Nephron progenitor cell (in vitro differentiated cells): Measurements from ENCODE around the gene SPAG16.

Experiments used
- DNase-seq: peaks from one replicate; pipeline ENCODE4 v3.0.0; 2021
- H3K27ac Mint-ChIP-seq: 2 replicates; pipeline ENCODE4 v1.8.0; 2021; ENCODE audit warnings: mild to moderate bottlenecking, moderate library complexity, mixed read lengths
- H3K27me3 Mint-ChIP-seq: 2 replicates; pipeline ENCODE4 v1.8.0; 2021; ENCODE audit warnings: mild to moderate bottlenecking, low read depth, mixed read lengths; ENCODE audit not compliant: poor library complexity
- H3K36me3 Mint-ChIP-seq: 2 replicates; pipeline ENCODE4 v1.8.0; 2021; ENCODE audit warnings: low read depth, mixed read lengths
- H3K4me1 Mint-ChIP-seq: 2 replicates; pipeline ENCODE4 v1.8.0; 2021; ENCODE audit warnings: mixed read lengths
- H3K4me3 Mint-ChIP-seq: 2 replicates; pipeline ENCODE4 v1.8.0; 2021; ENCODE audit warnings: mild to moderate bottlenecking, moderate library complexity, mixed read lengths
- H3K9me3 Mint-ChIP-seq: 2 replicates; pipeline ENCODE4 v1.8.0; 2021; ENCODE audit warnings: mild to moderate bottlenecking, moderate library complexity, mixed read lengths
- TF ChIP-seq, protein P1 (sequence below): fragments of 200-600 bp; sonication (generic); IDR thresholded peaks from 2 replicates; pipeline ENCODE4 v1.5.0; 2021; ENCODE audit warnings: antibody characterized with exemption

The SPAG16 gene

DNA sequence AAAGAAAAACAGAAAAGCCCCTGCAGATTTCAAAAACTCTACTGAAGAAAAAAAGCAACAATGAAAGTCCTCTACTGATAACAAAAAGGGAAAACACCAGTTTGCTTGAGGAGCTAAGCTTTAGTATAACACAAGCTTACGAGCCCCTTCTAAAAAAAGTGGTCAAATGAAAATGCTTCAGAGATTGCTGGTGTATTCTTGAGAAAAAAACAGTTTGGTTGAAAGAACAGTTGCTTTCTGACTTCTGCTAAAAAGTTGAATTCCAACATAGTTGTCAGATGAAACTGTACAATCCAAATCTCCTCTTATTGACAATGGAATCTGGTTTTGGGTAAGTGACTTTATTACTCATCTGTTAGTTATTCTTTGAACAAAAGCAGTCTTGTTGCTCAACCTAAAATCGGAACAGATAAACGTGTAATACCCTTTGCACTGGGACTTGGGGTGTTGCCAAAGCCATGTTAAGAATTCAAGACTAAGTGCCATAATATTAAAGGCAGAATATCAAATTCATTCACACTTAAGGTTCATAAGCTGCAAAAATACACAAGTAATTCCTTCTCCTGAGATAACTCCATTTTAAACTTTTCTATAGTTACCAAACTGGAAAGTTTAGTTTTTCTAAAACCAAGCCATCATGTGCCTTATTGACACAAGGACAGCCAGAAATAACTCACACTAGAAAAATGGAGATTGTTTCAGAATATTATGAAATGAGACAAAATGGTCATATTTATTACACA lies 45.3 kb upstream of the SPAG16 start:
- no peaks in the 10 kb centered on the region for H3K9me3 Mint-ChIP-seq
- no peak overlapping the region for H3K27ac Mint-ChIP-seq
- H3K4me1 Mint-ChIP-seq, result peaks cover 7% of the 10 kb centered on the region
- H3K27me3 Mint-ChIP-seq, result no peaks in the 10 kb centered on the region
- DNase-seq, result no peak
- H3K36me3 Mint-ChIP-seq, result no peaks in the 10 kb centered on the region
- no peak overlapping the region for H3K4me3 Mint-ChIP-seq
- TF ChIP-seq, protein P1, sequence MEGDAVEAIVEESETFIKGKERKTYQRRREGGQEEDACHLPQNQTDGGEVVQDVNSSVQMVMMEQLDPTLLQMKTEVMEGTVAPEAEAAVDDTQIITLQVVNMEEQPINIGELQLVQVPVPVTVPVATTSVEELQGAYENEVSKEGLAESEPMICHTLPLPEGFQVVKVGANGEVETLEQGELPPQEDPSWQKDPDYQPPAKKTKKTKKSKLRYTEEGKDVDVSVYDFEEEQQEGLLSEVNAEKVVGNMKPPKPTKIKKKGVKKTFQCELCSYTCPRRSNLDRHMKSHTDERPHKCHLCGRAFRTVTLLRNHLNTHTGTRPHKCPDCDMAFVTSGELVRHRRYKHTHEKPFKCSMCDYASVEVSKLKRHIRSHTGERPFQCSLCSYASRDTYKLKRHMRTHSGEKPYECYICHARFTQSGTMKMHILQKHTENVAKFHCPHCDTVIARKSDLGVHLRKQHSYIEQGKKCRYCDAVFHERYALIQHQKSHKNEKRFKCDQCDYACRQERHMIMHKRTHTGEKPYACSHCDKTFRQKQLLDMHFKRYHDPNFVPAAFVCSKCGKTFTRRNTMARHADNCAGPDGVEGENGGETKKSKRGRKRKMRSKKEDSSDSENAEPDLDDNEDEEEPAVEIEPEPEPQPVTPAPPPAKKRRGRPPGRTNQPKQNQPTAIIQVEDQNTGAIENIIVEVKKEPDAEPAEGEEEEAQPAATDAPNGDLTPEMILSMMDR, result no peak

DNA sequence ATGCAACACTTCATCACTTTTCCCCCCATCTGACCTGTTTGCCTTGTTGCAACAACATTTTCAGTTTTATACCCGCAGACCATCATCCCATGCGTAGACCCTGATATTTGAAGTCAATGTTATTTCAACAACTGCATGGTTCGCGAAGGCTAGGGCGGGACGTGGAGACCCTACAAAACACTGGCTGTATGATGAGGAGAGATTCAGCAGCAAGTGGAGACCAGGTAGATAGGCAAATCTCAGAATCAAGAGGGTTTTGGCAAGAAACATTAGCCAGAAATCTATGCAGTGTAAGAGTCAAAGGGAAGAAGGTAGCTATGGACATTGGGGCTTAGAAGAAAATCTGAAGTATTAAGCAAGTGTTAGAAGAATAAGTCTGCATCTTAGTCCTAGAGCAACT lies 42.4 kb upstream of the SPAG16 start:
- TF ChIP-seq, protein P1, result no peak
- DNase-seq, result no peak
- H3K36me3 Mint-ChIP-seq, result no peaks in the 10 kb centered on the region
- no peaks in the 10 kb centered on the region for H3K9me3 Mint-ChIP-seq
- H3K4me3 Mint-ChIP-seq, result no peak overlapping the region
- no peaks in the 10 kb centered on the region for H3K4me1 Mint-ChIP-seq
- no peaks in the 10 kb centered on the region for H3K27me3 Mint-ChIP-seq
- H3K27ac Mint-ChIP-seq, result no peak overlapping the region

DNA sequence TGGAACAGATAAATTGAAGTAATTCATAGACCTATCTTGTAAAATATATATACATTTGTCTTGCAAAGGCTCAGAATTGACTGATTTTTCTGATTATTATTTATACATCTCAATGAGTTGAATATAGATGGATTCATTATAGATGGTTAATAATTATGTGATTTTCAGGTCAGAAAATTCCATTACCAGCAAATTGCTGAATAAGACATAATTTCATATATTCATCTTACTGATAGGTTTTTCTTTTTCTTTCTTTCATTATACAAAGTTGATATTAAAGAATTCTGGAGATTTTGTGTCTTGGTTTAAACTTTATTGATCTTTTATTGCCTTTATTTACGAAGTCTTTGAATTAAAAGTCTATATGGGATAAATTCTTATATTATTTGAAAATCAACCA lies 41.6 kb upstream of the SPAG16 start:
- no peaks in the 10 kb centered on the region for H3K9me3 Mint-ChIP-seq
- no peaks in the 10 kb centered on the region for H3K4me1 Mint-ChIP-seq
- TF ChIP-seq, protein P1, result no peak
- DNase-seq, result no peak
- H3K4me3 Mint-ChIP-seq, result no peak overlapping the region
- no peaks in the 10 kb centered on the region for H3K27me3 Mint-ChIP-seq
- H3K36me3 Mint-ChIP-seq, result no peaks in the 10 kb centered on the region
- H3K27ac Mint-ChIP-seq, result no peak overlapping the region

DNA sequence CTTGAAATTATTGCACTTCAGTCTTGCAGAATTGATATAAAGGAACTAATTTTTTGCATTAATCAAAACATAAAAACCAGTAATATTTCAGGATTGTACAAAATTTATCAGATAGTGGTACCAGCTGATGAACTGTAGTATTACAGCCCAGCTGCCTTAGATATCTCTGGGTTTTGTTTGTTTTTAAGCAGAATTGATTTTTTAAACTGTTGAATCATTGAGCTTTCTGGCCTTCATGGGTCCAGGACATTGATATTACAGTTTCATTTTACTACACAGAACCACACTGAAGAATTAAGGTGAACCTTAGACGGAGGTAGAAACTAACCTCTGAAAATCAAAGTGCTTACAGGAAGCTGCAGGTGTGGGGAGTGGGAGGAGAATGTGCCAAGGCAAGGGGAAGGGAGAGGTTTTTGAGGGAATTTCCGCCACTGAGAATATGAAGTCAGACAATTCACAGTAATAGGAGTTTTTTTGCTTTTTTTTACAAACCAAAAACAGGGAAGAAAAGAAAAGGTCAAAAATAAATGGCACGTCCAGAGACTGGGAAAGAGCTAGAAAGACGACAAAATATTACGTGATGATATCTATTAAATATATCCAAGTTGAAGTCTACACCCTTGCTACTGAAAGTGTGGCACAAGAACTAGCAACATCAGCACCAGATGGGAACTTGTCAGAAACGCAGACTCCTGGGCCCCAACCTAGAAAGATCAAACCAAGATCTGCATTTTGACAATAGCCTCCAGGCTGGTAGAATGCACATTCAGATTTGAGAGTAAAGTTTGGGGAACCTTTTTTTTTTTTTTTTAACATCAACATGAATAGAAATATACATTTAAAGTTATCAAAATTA lies 40.8 kb upstream of the SPAG16 start:
- no peaks in the 10 kb centered on the region for H3K9me3 Mint-ChIP-seq
- no peak overlapping the region for H3K4me3 Mint-ChIP-seq
- no peaks in the 10 kb centered on the region for H3K4me1 Mint-ChIP-seq
- DNase-seq, result no peak
- H3K36me3 Mint-ChIP-seq, result no peaks in the 10 kb centered on the region
- no peak overlapping the region for H3K27ac Mint-ChIP-seq
- TF ChIP-seq, protein P1, result no peak
- no peaks in the 10 kb centered on the region for H3K27me3 Mint-ChIP-seq

DNA sequence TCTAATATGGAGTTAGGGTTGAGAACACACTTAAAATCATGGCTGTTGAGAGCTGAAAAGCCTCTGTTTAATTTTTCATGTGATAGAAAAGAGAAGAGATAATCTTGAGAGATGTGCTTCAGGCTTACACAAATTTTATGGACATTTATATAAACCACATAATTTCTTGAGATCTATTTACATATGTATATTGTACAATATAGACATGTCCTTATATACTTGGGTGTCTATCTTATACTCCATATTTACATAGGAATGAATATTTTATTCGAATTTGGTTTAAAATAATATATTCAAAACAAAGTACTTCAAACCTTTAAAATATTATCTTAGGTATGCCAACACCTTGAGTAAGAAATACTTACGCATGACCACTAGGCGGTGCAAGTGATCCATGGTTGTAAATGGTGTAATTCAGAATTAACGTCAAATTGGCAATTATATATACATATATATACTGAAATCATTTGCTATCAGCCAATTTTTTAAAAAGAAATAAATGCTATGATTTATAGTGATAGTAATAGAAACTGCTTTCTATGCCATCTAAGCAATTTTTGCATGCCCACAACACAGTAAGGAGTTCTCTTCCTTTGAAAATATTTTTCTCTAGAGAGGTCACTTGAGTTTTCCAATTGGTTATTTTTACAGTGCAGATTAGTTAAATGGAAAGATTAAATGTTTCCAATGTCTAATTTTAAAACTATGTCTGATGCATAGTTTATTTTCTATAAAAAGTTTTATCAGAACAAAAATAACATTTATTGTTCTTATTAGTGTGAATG lies 37.6 kb upstream of the SPAG16 start:
- Mint-ChIP-seq H3K27ac (no peak overlapping the region), H3K36me3 (no peaks in the 10 kb centered on the region), H3K9me3 (no peaks in the 10 kb centered on the region), H3K27me3 (no peaks in the 10 kb centered on the region), H3K4me1 (peaks cover under 1% of the 10 kb centered on the region), H3K4me3 (no peak overlapping the region)
- TF ChIP-seq, protein P1, result peak; percentile 95
- DNase-seq, result peak; percentile 65
